Endothelial cell of umbilical vein (primary cell): Measurements from ENCODE around the gene ERCC1. TPM values are rescaled to one million over a fixed set of nuclear protein-coding genes. Genes with fewer than 3 reads are reported as not detected.

Source experiments
- BruUV-seq: library from RNA; stranded (reverse); fragments of 400-500 nt; replicated peaks from 2 replicates; lab custom pipeline; 2021; lab: Mats Ljungman, UMichigan
- CTCF ChIA-PET: fragments of 300-600, 350-600 bp; sonication (Branson Sonifier 250); formaldehyde crosslinking; loops from one replicate; lab custom pipeline; 2021; ENCODE audit warnings: antibody characterized with exemption, inconsistent platforms; lab: Charles Lee
- POLR2A ChIA-PET: fragments of 300-600, 350-600 bp; sonication (Branson Sonifier 250); formaldehyde crosslinking; loops from one replicate; lab custom pipeline; 2021; ENCODE audit warnings: antibody characterized with exemption, inconsistent platforms; lab: Charles Lee
- DNase-seq: peaks from one replicate; pipeline ENCODE4 v3.0.0-alpha.2; 2011; ENCODE audit warnings: low read depth, low spot score
- FAIRE-seq: peaks from 2 replicates; lab custom pipeline; 2011; peaks lifted over from hg19 to GRCh38; lab: Jason Lieb, UNC
- H2AFZ ChIP-seq: 2 replicates; pipeline ENCODE4 v1.6.0; 2012; ENCODE audit warnings: low read depth, low read length, control low read depth, inconsistent platforms
- H3K27ac ChIP-seq: 2 replicates; pipeline ENCODE4 v1.5.1; 2011; ENCODE audit warnings: low read depth, mild to moderate bottlenecking, control low read depth, low read length, moderate library complexity; ENCODE audit not compliant: insufficient read depth
- H3K27me3 ChIP-seq, 2 experiments: 2 replicates each; pipeline versions ENCODE4 v1.6.0 to v1.6.1; 2011; ENCODE audit warnings: low read length in 2 of 2, mixed read lengths in 1 of 2; ENCODE audit not compliant: control insufficient read depth in 2 of 2, insufficient read depth in 2 of 2
- H3K36me3 ChIP-seq, 2 experiments: 2 replicates in 1 of 2; 3 replicates in 1 of 2; pipeline ENCODE4 v1.5.1; 2011; ENCODE audit warnings: low read length in 2 of 2, mild to moderate bottlenecking in 1 of 2, moderate library complexity in 1 of 2; ENCODE audit not compliant: control insufficient read depth in 2 of 2, insufficient read depth in 2 of 2; ENCODE audit errors: extremely low read depth in 1 of 2
- H3K4me1 ChIP-seq: 3 replicates; pipeline ENCODE4 v1.5.1; 2011; ENCODE audit warnings: mild to moderate bottlenecking, low read length; ENCODE audit not compliant: control insufficient read depth, insufficient read depth; ENCODE audit errors: extremely low read depth
- H3K4me2 ChIP-seq: 2 replicates; pipeline ENCODE4 v1.6.1; 2011; ENCODE audit warnings: low read length, control low read depth, mixed read lengths; ENCODE audit not compliant: insufficient read depth
- H3K4me3 ChIP-seq, 3 experiments: fragments of 200-600 bp in 1 of 3; sonication (generic), shearing (Covaris generic) in 1 of 3; replicated peaks in 1 of 3; 2 replicates each; pipeline ENCODE4 v1.5.1; 2011 to 2016; ENCODE audit warnings: control low read depth in 3 of 3, low read length in 3 of 3, mild to moderate bottlenecking in 2 of 3, inconsistent platforms in 1 of 3, low read depth in 1 of 3, moderate library complexity in 1 of 3; ENCODE audit not compliant: insufficient read depth in 1 of 3
- H3K79me2 ChIP-seq: 2 replicates; pipeline ENCODE4 v1.6.0; 2012; ENCODE audit warnings: low read length, inconsistent platforms; ENCODE audit not compliant: control insufficient read depth, insufficient read depth
- H3K9ac ChIP-seq: replicated peaks from 2 replicates; pipeline ENCODE3; 2011; ENCODE audit warnings: low read length, control low read depth; ENCODE audit not compliant: insufficient read depth; ENCODE audit errors: extremely low read depth
- H3K9me1 ChIP-seq: replicated peaks from 3 replicates; pipeline ENCODE4 v1.6.0; 2011; ENCODE audit warnings: mild to moderate bottlenecking, low read length; ENCODE audit not compliant: control insufficient read depth, insufficient read depth; ENCODE audit errors: extremely low read depth
- H3K9me3 ChIP-seq: replicated peaks from 2 replicates; pipeline ENCODE4 v1.5.1; 2012; ENCODE audit warnings: low read length, inconsistent platforms; ENCODE audit not compliant: control insufficient read depth, insufficient read depth
- H4K20me1 ChIP-seq: replicated peaks from 2 replicates; pipeline ENCODE3; 2011; ENCODE audit warnings: mild to moderate bottlenecking, low read length; ENCODE audit not compliant: control insufficient read depth, insufficient read depth; ENCODE audit errors: extremely low read depth
- EZH2 ChIP-seq: IDR thresholded peaks from 2 replicates; pipeline ENCODE4 v1.6.1; 2012; ENCODE audit warnings: borderline replicate concordance, low read depth, mild to moderate bottlenecking, moderate library complexity, low read length, inconsistent platforms; ENCODE audit not compliant: severe bottlenecking
- FOS ChIP-seq: IDR thresholded peaks from 2 replicates; pipeline ENCODE4 v1.6.1; 2011; ENCODE audit warnings: mild to moderate bottlenecking, low read length, moderate library complexity, borderline replicate concordance; ENCODE audit not compliant: insufficient read depth
- GATA2 ChIP-seq: IDR thresholded peaks from 2 replicates; pipeline ENCODE4 v1.7.0; 2011; ENCODE audit warnings: low read depth, mild to moderate bottlenecking, moderate library complexity, mixed read lengths, low read length; ENCODE audit not compliant: insufficient read length, insufficient read depth
- JUN ChIP-seq: IDR thresholded peaks from 2 replicates; pipeline ENCODE4 v1.6.1; 2011; ENCODE audit warnings: borderline replicate concordance, low read depth; ENCODE audit not compliant: insufficient read length, insufficient read depth
- MYC ChIP-seq: IDR thresholded peaks from one replicate; pipeline ENCODE4 v1.6.1; 2011; ENCODE audit warnings: mild to moderate bottlenecking, low read depth, low read length
- POLR2A ChIP-seq: IDR thresholded peaks from 2 replicates; pipeline ENCODE4 v1.6.1; 2012; ENCODE audit warnings: low read depth, mild to moderate bottlenecking, control low read depth, low read length
- POLR2AphosphoS5 ChIP-seq: IDR thresholded peaks from 2 replicates; pipeline ENCODE4 v1.6.1; 2012; ENCODE audit warnings: low read depth, mild to moderate bottlenecking, control low read depth, low read length, moderate library complexity; ENCODE audit not compliant: insufficient read depth
- dilution Hi-C: fragments of 300-500 bp; cut with MboI; formaldehyde crosslinking; loops from one replicate; pipeline ENCODE4 v1.15.0; 2019; ENCODE audit warnings: low sequenced_read_pairs; ENCODE audit not compliant: extremely low pct_ligation_motif_present
- intact Hi-C: fragments of 100-400 bp; cut with micrococcal nuclease; formaldehyde crosslinking; loops from one replicate; pipeline ENCODE4 v1.10.0; 2022
- polyA plus RNA-seq, 4 experiments: library from polyadenylated mRNA; depleted of rRNA in 3 of 4; stranded (reverse) in 3 of 4; unstranded in 1 of 4; fragments of >200 nt; gene quantifications; 2 replicates each; pipeline versions ENCODE4 v1.2.1 to v1.2.3, GENCODE V29; 2011 to 2012; ENCODE audit warnings: missing spikeins in 1 of 4
- total RNA-seq: library from RNA; stranded (reverse); gene quantifications from 2 replicates; pipeline ENCODE4 v1.2.3, GENCODE V29; 2021
- TF ChIP-seq, protein P1 (sequence below): IDR thresholded peaks from 2 replicates; pipeline ENCODE4 v1.6.1; 2011; ENCODE audit not compliant: insufficient read depth, insufficient read length
- TF ChIP-seq, protein P2 (sequence below), 2 donors: IDR thresholded peaks; 1 replicate in 1 of 2; 2 replicates in 1 of 2; pipeline ENCODE4 v1.5.1; 2011; ENCODE audit warnings: low read length in 2 of 2, mild to moderate bottlenecking in 2 of 2, moderate library complexity in 2 of 2, control low read depth in 1 of 2, inconsistent platforms in 1 of 2, low read depth in 1 of 2; ENCODE audit not compliant: insufficient read depth in 1 of 2; ENCODE audit errors: extremely low read depth in 1 of 2

Gene ERCC1
- total and polyA plus RNA-seq, 2 donors (not counting 3 experiments of a cell fraction or from before 2014, with no cell fraction given): 81.8 to 126 TPM

DNA sequence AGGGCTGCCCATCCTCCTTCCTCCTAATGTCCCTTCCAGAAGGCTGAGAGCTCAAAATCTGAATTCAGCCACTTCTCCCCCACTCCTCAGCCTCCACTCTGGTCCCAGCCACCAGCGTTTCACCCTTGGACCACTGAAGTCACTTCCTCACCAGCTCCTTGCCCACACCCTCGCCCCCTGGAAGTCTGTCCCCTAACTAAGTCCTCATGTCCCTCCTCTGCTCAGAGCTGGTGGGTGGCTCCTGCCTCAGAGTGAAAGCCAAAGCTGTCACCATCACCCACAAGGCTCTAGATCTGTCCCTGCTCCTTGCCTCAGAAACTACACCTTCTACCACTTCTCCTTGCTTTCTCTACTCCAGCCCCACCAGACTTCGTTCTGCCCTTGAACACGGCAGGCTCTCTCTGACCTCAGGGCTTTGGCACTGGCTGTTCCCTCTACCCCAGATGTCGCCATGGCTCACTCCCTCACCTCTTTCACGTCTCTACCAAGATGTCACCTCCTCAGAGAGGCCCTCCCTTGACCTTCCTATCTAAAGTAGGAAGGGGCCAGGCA is 1.7 kb downstream of the ERCC1 start:
- Histone ChIP-seq H3K27me3 (no peaks in the 10 kb centered on the region), H3K4me1 (peaks cover 30% of the 10 kb centered on the region), H3K9me3 (no peaks in the 10 kb centered on the region), H3K4me3 (no peak overlapping the region), H3K36me3 (peaks cover 2 to 11% of the 10 kb centered on the region in 2 experiments), H3K27ac (no peak overlapping the region), H4K20me1 (no peaks in the 10 kb centered on the region), H3K79me2 (peaks cover 27% of the 10 kb centered on the region), H2AFZ (no peak overlapping the region), H3K4me2 (peak overlapping the region; percentile 8), H3K9ac (no peak overlapping the region), H3K9me1 (no peaks in the 10 kb centered on the region)
- intact Hi-C loops (no loop called here), dilution Hi-C loops (no loop called here)
- DNase-seq (no peak), FAIRE-seq (no peak)
- CTCF ChIA-PET: interaction anchor here (1.2 to 1.8 kb wide), 3 partner anchors 9 to 18 kb away, joined by 4 to 8 read pairs (median 7); no protein-coding TSS in a partner anchor
- TF ChIP-seq MYC (no peak), EZH2 (no peak), POLR2AphosphoS5 (no peak), JUN (no peak), GATA2 (no peak), FOS (no peak), POLR2A (no peak)
- TF ChIP-seq, protein P1, sequence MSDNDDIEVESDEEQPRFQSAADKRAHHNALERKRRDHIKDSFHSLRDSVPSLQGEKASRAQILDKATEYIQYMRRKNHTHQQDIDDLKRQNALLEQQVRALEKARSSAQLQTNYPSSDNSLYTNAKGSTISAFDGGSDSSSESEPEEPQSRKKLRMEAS: no peak
- TF ChIP-seq, protein P2, sequence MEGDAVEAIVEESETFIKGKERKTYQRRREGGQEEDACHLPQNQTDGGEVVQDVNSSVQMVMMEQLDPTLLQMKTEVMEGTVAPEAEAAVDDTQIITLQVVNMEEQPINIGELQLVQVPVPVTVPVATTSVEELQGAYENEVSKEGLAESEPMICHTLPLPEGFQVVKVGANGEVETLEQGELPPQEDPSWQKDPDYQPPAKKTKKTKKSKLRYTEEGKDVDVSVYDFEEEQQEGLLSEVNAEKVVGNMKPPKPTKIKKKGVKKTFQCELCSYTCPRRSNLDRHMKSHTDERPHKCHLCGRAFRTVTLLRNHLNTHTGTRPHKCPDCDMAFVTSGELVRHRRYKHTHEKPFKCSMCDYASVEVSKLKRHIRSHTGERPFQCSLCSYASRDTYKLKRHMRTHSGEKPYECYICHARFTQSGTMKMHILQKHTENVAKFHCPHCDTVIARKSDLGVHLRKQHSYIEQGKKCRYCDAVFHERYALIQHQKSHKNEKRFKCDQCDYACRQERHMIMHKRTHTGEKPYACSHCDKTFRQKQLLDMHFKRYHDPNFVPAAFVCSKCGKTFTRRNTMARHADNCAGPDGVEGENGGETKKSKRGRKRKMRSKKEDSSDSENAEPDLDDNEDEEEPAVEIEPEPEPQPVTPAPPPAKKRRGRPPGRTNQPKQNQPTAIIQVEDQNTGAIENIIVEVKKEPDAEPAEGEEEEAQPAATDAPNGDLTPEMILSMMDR (IDR thresholded peaks at IDR 0.05; ENCODE audit: extremely low read depth in 1 of 2, insufficient read depth in 1 of 2, low read depth in 1 of 2, low read length in 2 of 2): no peak
- BruUV-seq: no TSS peak
- POLR2A ChIA-PET: no interaction called here
